HCT116 (cell line): ENCODE data around the gene RNF4.

Experiments used
- CBX3 ChIP-seq: IDR thresholded peaks from 2 replicates; pipeline ENCODE4 v1.6.1; 2012; ENCODE audit warnings: low read depth
- CEBPB ChIP-seq: IDR thresholded peaks from 2 replicates; pipeline ENCODE4 v1.6.1; 2012; ENCODE audit warnings: low read depth
- EZH2 ChIP-seq: fragments of 200-600 bp; sonication (generic); IDR thresholded peaks from 2 replicates; pipeline ENCODE4 v1.6.1; 2017; ENCODE audit warnings: antibody characterized with exemption, mixed run types
- FOSL1 ChIP-seq: IDR thresholded peaks from 2 replicates; pipeline ENCODE4 v1.6.1; 2012; ENCODE audit warnings: low read depth
- POLR2A ChIP-seq: IDR thresholded peaks from 2 replicates; pipeline ENCODE4 v1.7.0; 2011; ENCODE audit warnings: borderline replicate concordance; ENCODE audit not compliant: insufficient read depth, insufficient read length; ENCODE audit errors: extremely low read depth
- POLR2AphosphoS5 ChIP-seq: IDR thresholded peaks from 2 replicates; pipeline ENCODE4 v1.6.1; 2011; ENCODE audit warnings: mild to moderate bottlenecking, low read depth, low read length, moderate library complexity
- RAD21 ChIP-seq: IDR thresholded peaks from 2 replicates; pipeline ENCODE4 v1.6.1; 2012; ENCODE audit warnings: low read depth, mild to moderate bottlenecking
- SRF ChIP-seq: IDR thresholded peaks from 2 replicates; pipeline ENCODE4 v1.6.1; 2012; ENCODE audit warnings: low read depth
- YY1 ChIP-seq: IDR thresholded peaks from 2 replicates; pipeline ENCODE4 v1.6.1; 2011; ENCODE audit warnings: low read length, low read depth, moderate library complexity, mild to moderate bottlenecking; ENCODE audit not compliant: insufficient replicate concordance; ENCODE audit errors: extremely low read depth
- ZFX ChIP-seq: fragments of 450-650 bp; IDR thresholded peaks from 2 replicates; pipeline ENCODE4 v1.6.1; 2017
- ZNF274 ChIP-seq: fragments of 200-500 bp; sonication (Bioruptor generic); IDR thresholded peaks from 2 replicates; pipeline ENCODE4 v1.6.1; 2014; ENCODE audit warnings: mild to moderate bottlenecking, low read depth, low read length, inconsistent platforms
- TF ChIP-seq, protein P1 (sequence below), 3 experiments: fragments of 200-600 bp in 1 of 3; sonication (generic) in 1 of 3; IDR thresholded peaks in 2 of 3; conservative IDR thresholded peaks in 1 of 3; 2 replicates each; pipeline ENCODE4 v1.5.1; 2012 to 2017; ENCODE audit warnings: low read depth in 2 of 3, low read length in 2 of 3, antibody characterized with exemption in 1 of 3, borderline replicate concordance in 1 of 3, control low read depth in 1 of 3, mild to moderate bottlenecking in 1 of 3, mixed read lengths in 1 of 3, mixed run types in 1 of 3, moderate library complexity in 1 of 3; ENCODE audit not compliant: insufficient read depth in 1 of 3

DNA sequence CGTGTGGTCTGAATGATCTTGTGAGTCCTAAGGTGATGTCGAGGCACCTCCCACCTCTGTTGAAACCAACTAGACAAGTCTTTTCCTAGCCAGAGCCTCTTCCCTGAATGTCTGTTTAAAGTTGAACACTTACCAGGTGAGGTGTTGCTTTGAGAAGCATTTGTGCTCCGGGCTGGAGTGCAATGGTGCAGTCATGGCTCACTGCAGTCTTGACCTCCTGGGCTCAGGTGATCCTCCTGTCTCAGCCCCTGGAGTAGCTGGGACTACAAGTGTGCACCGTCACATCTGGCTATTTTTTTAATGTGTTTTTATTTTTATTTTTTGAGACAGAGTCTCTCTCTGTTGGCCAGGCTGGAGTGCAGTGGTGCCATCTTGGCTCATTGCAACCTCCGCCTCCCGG is 18.1 kb downstream of the RNF4 start:
- TF ChIP-seq, protein P1, sequence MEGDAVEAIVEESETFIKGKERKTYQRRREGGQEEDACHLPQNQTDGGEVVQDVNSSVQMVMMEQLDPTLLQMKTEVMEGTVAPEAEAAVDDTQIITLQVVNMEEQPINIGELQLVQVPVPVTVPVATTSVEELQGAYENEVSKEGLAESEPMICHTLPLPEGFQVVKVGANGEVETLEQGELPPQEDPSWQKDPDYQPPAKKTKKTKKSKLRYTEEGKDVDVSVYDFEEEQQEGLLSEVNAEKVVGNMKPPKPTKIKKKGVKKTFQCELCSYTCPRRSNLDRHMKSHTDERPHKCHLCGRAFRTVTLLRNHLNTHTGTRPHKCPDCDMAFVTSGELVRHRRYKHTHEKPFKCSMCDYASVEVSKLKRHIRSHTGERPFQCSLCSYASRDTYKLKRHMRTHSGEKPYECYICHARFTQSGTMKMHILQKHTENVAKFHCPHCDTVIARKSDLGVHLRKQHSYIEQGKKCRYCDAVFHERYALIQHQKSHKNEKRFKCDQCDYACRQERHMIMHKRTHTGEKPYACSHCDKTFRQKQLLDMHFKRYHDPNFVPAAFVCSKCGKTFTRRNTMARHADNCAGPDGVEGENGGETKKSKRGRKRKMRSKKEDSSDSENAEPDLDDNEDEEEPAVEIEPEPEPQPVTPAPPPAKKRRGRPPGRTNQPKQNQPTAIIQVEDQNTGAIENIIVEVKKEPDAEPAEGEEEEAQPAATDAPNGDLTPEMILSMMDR (IDR thresholded peaks at IDR 0.05 in 2 of 3, conservative IDR thresholded peaks at IDR 0.05 in 1 of 3; ENCODE audit: borderline replicate concordance in 1 of 3, insufficient read depth in 1 of 3, low read depth in 2 of 3, low read length in 2 of 3), result no peak
- TF ChIP-seq RAD21 (no peak), POLR2AphosphoS5 (no peak), EZH2 (no peak), CEBPB (no peak), FOSL1 (no peak), ZFX (no peak), POLR2A (no peak), SRF (no peak), YY1 (no peak), CBX3 (no peak), ZNF274 (no peak)
